AML-193 (cell line): Measurements from ENCODE around the gene HIP1.
"Not testable (repeated sequence)": the region's sequence is repeated elsewhere in the genome, so short reads cannot be mapped to it uniquely, and the experiment has no call there.

Source experiments
- DNase-seq, 2 experiments: peaks; one replicate each; lab custom pipeline; 2025; lab: John Stamatoyannopoulos, UW

The HIP1 gene

GRCh38 chr7:75518842-75519241 lies 219.9 kb downstream of the HIP1 start:
- not testable (repeated sequence) for DNase-seq

- not testable (repeated sequence) for DNase-seq
These were observed 229.7 kb downstream of the HIP1 start for GRCh38 chr7:75509033-75509432.

- not testable (repeated sequence) for DNase-seq
These were observed 246.7 kb downstream of the HIP1 start, which contains the start of gene SPDYE5 for GRCh38 chr7:75492020-75492419. SPDYE5 (plus strand) TSS chr7:75492320; CDS start chr7:75494048, 1,728 bp downstream.

GRCh38 chr7:75485979-75486643 lies 252.6 kb downstream of the HIP1 start, which contains the start of gene POM121C:
POM121C (minus strand) TSS chr7:75486299; CDS start chr7:75441496, 44,803 bp downstream.
- peak; percentile 72 to 74 for DNase-seq

GRCh38 chr7:75485355-75485978 lies 253.3 kb downstream of the HIP1 start:
- DNase-seq, result not testable (repeated sequence)
